Karpas-422 (cell line): ENCODE results near the gene GAB1. TPM values are rescaled to one million over a fixed set of nuclear protein-coding genes. Genes with fewer than 3 reads are reported as not detected.

Experiments used
- DNase-seq: peaks from one replicate; pipeline ENCODE4 v3.0.0-alpha.2; 2015
- H2AFZ ChIP-seq: fragments of 200-600 bp; sonication (generic); 2 replicates; pipeline ENCODE4 v1.6.1; 2014; ENCODE audit warnings: antibody characterized with exemption, low read length, mixed read lengths
- H3K27ac ChIP-seq: fragments of 200-600 bp; sonication (generic); 2 replicates; pipeline ENCODE4 v1.5.1; 2014; ENCODE audit warnings: mild to moderate bottlenecking, low read length, moderate library complexity
- H3K27me3 ChIP-seq: fragments of 200-600 bp; sonication (generic); 2 replicates; pipeline ENCODE4 v1.6.1; 2014; ENCODE audit warnings: low read length, mixed read lengths
- H3K36me3 ChIP-seq: fragments of 200-600 bp; sonication (generic); 2 replicates; pipeline ENCODE4 v1.6.1; 2014; ENCODE audit warnings: low read length, mixed read lengths; ENCODE audit not compliant: insufficient read depth
- H3K4me1 ChIP-seq: fragments of 200-600 bp; sonication (generic); 2 replicates; pipeline ENCODE4 v1.6.1; 2014; ENCODE audit warnings: mild to moderate bottlenecking, low read length, mixed read lengths
- H3K4me2 ChIP-seq: fragments of 200-600 bp; sonication (generic); 2 replicates; pipeline ENCODE4 v1.6.1; 2014; ENCODE audit warnings: low read length, low read depth, mild to moderate bottlenecking; ENCODE audit not compliant: poor library complexity, severe bottlenecking
- H3K4me3 ChIP-seq: fragments of 200-600 bp; sonication (generic); 2 replicates; pipeline ENCODE4 v1.5.1; 2014; ENCODE audit warnings: mild to moderate bottlenecking, antibody characterized with exemption, low read length, mixed read lengths
- H3K79me2 ChIP-seq: fragments of 200-600 bp; sonication (generic); 2 replicates; pipeline ENCODE4 v1.6.1; 2014; ENCODE audit warnings: mild to moderate bottlenecking, low read length, mixed read lengths
- H3K9ac ChIP-seq: fragments of 200-600 bp; sonication (generic); 2 replicates; pipeline ENCODE4 v1.6.0; 2014; ENCODE audit warnings: low read length
- H3K9me2 ChIP-seq: fragments of 200-600 bp; sonication (generic), shearing (Covaris generic); replicated peaks from 2 replicates; pipeline ENCODE4 v1.6.0; 2014; ENCODE audit warnings: mild to moderate bottlenecking, low read length, moderate library complexity; ENCODE audit not compliant: insufficient read depth
- H3K9me3 ChIP-seq: fragments of 300-700, 200-600 bp; sonication (generic); 2 replicates; pipeline ENCODE4 v1.6.1; 2014; ENCODE audit warnings: low read length, mixed read lengths
- H4K20me1 ChIP-seq: fragments of 200-600 bp; sonication (generic); 2 replicates; pipeline ENCODE4 v1.6.1; 2014; ENCODE audit warnings: mild to moderate bottlenecking, antibody characterized with exemption, low read length, low read depth; ENCODE audit not compliant: insufficient read depth
- total RNA-seq: library from RNA; depleted of rRNA; stranded (reverse); fragments of >200 nt; shearing (Covaris generic); gene quantifications from 2 replicates; pipeline ENCODE4 v1.2.3, GENCODE V29; 2014; ENCODE audit warnings: low replicate concordance

GAB1 gene
- total RNA-seq, 1 experiment from 2014 or later: not detected

DNA sequence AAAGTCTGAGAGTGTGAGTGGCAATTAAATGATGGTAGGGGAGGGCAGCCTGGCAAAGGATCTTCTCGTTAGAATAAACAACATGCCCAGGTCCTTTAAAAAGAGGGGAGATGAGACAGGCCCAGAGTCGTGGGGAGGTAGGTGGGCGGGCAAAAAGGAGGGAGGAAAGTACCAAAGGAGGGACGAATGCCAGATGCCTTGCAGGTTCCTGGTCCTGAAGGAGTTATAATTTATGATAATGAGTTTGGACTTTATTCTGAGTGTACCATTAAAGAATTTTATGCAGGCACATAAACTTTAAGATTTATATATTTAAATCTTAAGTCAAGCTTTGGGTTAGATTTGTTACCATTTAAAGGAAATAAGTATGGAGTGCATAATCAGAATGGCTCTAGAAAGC is 114.5 kb downstream of the GAB1 start:
- H3K4me3 ChIP-seq: no peak overlapping the region
- no peaks in the 10 kb centered on the region for H4K20me1 ChIP-seq
- no peaks in the 10 kb centered on the region for H3K9me2 ChIP-seq
- H3K9ac ChIP-seq: no peak overlapping the region
- no peak overlapping the region for H3K27ac ChIP-seq
- no peaks in the 10 kb centered on the region for H3K27me3 ChIP-seq
- no peaks in the 10 kb centered on the region for H3K36me3 ChIP-seq
- H3K79me2 ChIP-seq: no peaks in the 10 kb centered on the region
- H2AFZ ChIP-seq: no peak overlapping the region
- no peak overlapping the region for H3K4me2 ChIP-seq
- DNase-seq: no peak
- no peaks in the 10 kb centered on the region for H3K4me1 ChIP-seq
- no peaks in the 10 kb centered on the region for H3K9me3 ChIP-seq

DNA sequence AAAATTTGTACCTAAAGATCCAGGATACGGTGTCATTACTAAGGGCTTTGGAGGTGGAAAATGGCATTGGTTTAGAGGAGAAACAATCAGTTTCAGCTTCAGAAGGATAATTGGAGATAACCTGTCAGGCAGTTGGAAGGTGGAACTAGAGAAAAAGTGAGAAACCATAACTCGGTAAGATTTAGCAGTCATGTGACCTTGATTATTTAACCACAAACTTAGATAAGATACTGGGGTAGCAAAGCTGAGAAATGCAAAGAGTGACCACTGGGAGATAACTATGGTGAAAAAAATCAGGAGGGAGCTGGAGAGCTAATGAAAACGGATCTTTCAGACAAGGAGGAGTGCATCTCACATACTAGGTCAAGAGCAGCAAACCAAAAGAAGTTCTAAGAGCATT is 118.5 kb downstream of the GAB1 start:
- Histone ChIP-seq H3K9me2 (no peaks in the 10 kb centered on the region), H3K79me2 (no peaks in the 10 kb centered on the region), H3K27ac (no peak overlapping the region), H3K27me3 (no peaks in the 10 kb centered on the region), H3K4me1 (no peaks in the 10 kb centered on the region), H4K20me1 (no peaks in the 10 kb centered on the region), H2AFZ (no peak overlapping the region), H3K9ac (no peak overlapping the region), H3K36me3 (no peaks in the 10 kb centered on the region), H3K9me3 (no peaks in the 10 kb centered on the region), H3K4me2 (no peak overlapping the region), H3K4me3 (no peak overlapping the region)
- DNase-seq: no peak

DNA sequence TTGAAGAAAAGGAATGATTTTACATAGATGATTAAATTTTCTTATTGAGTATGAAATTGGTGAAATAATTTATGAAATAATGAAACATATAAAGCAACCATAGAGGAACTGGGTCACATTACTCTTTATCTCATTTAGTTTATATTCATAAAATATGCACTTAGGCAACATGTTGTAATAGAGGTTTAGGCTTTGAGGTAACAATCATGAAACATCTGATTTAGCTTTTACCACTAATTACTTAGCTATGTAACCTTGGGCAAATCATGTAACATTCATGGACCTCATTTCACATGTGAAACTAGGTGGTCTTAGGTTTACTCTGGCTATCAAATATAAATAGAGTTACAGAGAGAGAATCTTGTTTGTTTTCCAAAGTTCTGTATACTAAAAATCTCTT is 122.3 kb downstream of the GAB1 start:
- Histone ChIP-seq H3K9me2 (no peaks in the 10 kb centered on the region), H3K36me3 (no peaks in the 10 kb centered on the region), H3K4me2 (no peak overlapping the region), H3K4me3 (no peak overlapping the region), H3K9ac (no peak overlapping the region), H4K20me1 (no peaks in the 10 kb centered on the region), H3K4me1 (no peaks in the 10 kb centered on the region), H3K9me3 (no peaks in the 10 kb centered on the region), H2AFZ (no peak overlapping the region), H3K79me2 (no peaks in the 10 kb centered on the region), H3K27ac (no peak overlapping the region), H3K27me3 (no peaks in the 10 kb centered on the region)
- no peak for DNase-seq

DNA sequence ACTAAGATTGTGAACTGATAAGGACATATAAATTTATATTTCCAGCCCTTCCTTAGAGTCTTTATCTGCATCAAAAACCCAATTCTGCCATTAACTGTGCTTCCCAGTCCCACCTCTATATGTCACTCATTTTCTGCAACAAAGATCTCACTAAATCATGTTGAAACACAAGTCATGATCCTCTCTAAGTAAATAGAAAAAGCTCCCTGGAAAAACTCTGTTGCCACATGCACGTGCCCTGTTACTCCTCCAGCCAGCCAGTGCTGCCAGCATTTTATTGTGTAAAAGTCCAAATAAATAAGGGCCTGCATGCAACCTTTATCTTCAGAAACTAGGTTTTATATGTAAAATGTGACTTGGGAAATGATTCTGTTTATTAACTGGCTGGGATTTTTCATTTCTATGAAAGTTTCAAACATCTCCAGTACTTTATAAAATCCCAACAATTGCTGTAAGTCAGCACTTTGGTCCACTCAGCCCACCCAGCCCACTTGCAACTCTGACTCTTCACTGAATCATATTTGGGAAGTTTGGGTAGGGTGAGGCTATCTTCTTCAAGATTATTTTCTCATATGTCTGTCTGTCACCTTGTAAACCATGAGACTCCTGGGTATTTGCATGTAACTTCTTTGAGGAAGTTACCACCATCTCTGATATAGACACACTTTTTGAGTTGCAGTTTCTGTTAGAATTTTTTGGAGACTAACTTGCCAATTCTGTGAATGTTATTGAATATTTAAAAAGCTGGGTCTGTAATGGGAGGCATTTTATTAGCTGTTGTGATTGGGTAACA is 136.9 kb downstream of the GAB1 start:
- no peak for DNase-seq
- Histone ChIP-seq H3K79me2 (no peaks in the 10 kb centered on the region), H3K27me3 (no peaks in the 10 kb centered on the region), H3K27ac (no peak overlapping the region), H3K36me3 (no peaks in the 10 kb centered on the region), H3K9me3 (no peaks in the 10 kb centered on the region), H3K4me1 (no peaks in the 10 kb centered on the region), H3K4me3 (no peak overlapping the region), H2AFZ (no peak overlapping the region), H4K20me1 (no peaks in the 10 kb centered on the region), H3K4me2 (no peak overlapping the region), H3K9me2 (no peaks in the 10 kb centered on the region), H3K9ac (no peak overlapping the region)

DNA sequence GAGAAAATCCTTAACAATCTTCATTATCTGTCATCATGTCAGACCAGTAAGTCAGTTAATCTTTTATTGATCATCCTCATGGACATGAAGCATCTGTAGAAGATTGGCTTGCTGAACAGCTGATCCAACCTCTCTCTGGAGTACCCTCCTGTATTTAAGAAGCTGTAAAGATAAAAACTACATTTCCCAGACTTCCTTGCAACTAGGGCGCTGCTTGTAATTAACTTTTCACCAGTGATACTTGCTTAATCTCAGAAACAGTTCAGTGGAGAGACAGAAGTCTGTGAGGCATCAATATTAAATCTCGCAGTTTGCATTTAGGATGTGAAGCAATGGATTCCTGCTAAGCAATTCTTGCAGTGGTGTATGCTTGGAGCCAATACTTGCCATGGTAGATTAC is 140.8 kb downstream of the GAB1 start:
- H4K20me1 ChIP-seq: no peaks in the 10 kb centered on the region
- H3K4me2 ChIP-seq: no peak overlapping the region
- H3K4me1 ChIP-seq: no peaks in the 10 kb centered on the region
- no peaks in the 10 kb centered on the region for H3K9me2 ChIP-seq
- no peaks in the 10 kb centered on the region for H3K79me2 ChIP-seq
- H3K36me3 ChIP-seq: no peaks in the 10 kb centered on the region
- no peak overlapping the region for H3K9ac ChIP-seq
- H2AFZ ChIP-seq: no peak overlapping the region
- H3K27ac ChIP-seq: no peak overlapping the region
- no peak overlapping the region for H3K4me3 ChIP-seq
- no peaks in the 10 kb centered on the region for H3K27me3 ChIP-seq
- no peak for DNase-seq
- H3K9me3 ChIP-seq: no peaks in the 10 kb centered on the region

DNA sequence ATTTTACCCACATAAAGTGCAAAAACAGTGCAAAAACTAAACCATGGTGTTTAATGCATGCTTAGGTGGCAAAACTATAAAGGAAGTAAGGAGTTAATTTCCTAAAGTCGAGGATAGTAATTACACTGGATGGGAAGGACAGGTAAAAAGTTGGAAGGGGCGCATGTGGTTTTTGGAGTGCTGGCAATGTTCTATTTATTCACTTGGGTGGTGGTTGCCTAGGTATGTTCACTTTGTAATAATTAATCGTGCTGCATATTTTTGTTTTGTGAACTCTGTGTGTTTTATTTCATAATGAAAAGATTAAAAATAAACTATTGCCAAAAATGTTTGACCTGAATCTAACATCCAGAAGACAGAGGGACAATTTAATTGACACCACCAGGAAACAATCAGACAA is 144.7 kb downstream of the GAB1 start:
- Histone ChIP-seq H3K27me3 (no peaks in the 10 kb centered on the region), H3K4me3 (no peak overlapping the region), H4K20me1 (no peaks in the 10 kb centered on the region), H3K4me1 (no peaks in the 10 kb centered on the region), H3K79me2 (no peaks in the 10 kb centered on the region), H3K27ac (no peak overlapping the region), H3K9me2 (no peaks in the 10 kb centered on the region), H3K4me2 (no peak overlapping the region), H2AFZ (no peak overlapping the region), H3K36me3 (no peaks in the 10 kb centered on the region), H3K9ac (no peak overlapping the region), H3K9me3 (no peaks in the 10 kb centered on the region)
- DNase-seq: no peak

DNA sequence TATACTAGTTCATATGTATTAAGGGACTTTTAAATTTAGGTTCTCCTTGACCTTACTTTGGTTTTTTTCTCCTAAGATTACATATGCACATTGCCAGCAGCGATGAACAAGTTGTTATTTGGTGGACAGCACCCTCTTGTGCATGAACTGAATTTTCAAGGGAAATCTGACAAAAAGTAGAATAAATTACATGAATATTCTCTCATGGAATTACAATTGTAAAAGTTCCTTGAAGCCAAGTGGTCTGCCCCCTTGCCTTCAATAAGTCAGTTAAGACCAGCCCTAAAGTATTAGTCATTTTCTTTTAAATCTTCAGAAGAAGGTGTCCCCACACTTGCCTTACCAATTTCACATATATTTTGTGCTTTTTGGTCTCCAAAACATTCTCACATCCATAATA is 146.2 kb downstream of the GAB1 start:
- no peaks in the 10 kb centered on the region for H3K36me3 ChIP-seq
- no peak overlapping the region for H3K9ac ChIP-seq
- no peaks in the 10 kb centered on the region for H4K20me1 ChIP-seq
- no peak overlapping the region for H2AFZ ChIP-seq
- DNase-seq: peak; percentile 75
- H3K9me2 ChIP-seq: no peaks in the 10 kb centered on the region
- H3K79me2 ChIP-seq: no peaks in the 10 kb centered on the region
- no peaks in the 10 kb centered on the region for H3K4me1 ChIP-seq
- H3K9me3 ChIP-seq: no peaks in the 10 kb centered on the region
- H3K4me3 ChIP-seq: no peak overlapping the region
- H3K27ac ChIP-seq: no peak overlapping the region
- no peak overlapping the region for H3K4me2 ChIP-seq
- no peaks in the 10 kb centered on the region for H3K27me3 ChIP-seq

DNA sequence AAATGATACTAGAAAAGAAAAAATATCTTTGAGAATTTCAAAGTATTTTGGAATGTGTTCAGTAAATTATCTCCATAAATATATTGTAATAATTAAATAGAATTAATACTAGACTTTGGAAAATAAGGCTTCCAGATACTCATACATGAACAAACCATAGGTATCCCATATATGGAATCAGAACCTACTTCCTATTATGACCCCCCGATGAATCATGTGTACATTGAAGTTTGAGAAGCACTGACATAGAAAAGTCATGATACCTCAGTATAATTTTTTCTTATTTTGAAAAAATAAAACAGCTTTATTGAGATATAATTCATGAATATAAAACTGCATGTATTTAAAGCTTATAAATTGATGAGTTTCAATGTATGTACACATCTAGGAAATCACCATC is 149.6 kb downstream of the GAB1 start:
- no peaks in the 10 kb centered on the region for H3K36me3 ChIP-seq
- no peak overlapping the region for H3K27ac ChIP-seq
- H3K4me1 ChIP-seq: no peaks in the 10 kb centered on the region
- H3K4me3 ChIP-seq: no peak overlapping the region
- DNase-seq: no peak
- no peaks in the 10 kb centered on the region for H3K9me3 ChIP-seq
- H3K4me2 ChIP-seq: no peak overlapping the region
- H3K9ac ChIP-seq: no peak overlapping the region
- H2AFZ ChIP-seq: no peak overlapping the region
- no peaks in the 10 kb centered on the region for H4K20me1 ChIP-seq
- no peaks in the 10 kb centered on the region for H3K79me2 ChIP-seq
- no peaks in the 10 kb centered on the region for H3K9me2 ChIP-seq
- no peaks in the 10 kb centered on the region for H3K27me3 ChIP-seq
